ENCODE results near the gene FEZF2. TPM values are rescaled to one million over a fixed set of nuclear protein-coding genes. Genes with fewer than 3 reads are reported as not detected.

Gene FEZF2
- total RNA-seq = not detected
- long read RNA-seq = 0 reads

DNA sequence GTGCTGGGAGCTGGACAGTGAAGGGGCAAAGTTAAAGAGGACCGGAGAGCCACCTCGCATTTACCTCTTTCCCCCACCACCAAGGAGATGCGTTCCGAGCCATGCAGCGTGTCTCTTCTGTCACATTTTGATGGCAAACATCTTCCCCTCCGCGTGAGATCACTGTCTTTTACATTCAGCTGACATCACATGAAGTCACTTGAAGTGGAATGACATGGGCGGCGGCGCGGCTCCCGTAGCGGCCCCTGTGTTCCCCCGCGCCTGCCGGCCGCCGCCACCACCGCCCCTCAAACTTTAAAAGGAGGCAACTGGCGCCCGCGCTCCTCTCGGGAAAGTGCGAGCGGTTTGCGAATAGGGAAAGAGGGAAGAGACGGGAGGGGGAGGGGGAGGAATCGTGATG is at the start of gene FEZF2:
Gene FEZF2, minus strand, starts transcription at position 336 of the 400 bp plus-strand sequence. CDS start 682 bp downstream, outside the sequence.
- ATAC-seq (no peak), DNase-seq (ENCODE audit: missing footprints) (no peak)
- intact Hi-C loops (cut with DNase I) = no loop called here

DNA sequence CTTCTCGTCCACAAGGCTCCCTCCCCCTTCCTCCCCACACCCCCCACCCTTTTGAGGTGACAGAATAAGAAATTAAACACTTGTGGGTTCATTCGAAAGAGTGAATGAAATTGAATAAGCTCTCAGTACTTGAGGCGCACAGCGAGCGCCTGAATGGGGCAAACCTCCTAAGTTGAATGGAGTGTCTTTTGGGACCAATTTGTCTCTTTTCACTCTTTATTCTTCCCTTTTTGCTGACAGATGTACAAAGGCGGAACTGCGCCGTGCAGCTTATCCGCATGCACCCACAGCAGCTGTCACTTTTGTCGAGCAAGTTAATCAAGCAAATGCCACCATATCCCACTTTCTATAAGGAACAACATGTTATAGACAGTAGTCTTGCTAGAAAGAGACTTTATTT is 47.9 kb upstream of the FEZF2 start:
- intact Hi-C loops (cut with DNase I) = no loop called here
- ATAC-seq = no peak
- DNase-seq (ENCODE audit: missing footprints) = no peak

DNA sequence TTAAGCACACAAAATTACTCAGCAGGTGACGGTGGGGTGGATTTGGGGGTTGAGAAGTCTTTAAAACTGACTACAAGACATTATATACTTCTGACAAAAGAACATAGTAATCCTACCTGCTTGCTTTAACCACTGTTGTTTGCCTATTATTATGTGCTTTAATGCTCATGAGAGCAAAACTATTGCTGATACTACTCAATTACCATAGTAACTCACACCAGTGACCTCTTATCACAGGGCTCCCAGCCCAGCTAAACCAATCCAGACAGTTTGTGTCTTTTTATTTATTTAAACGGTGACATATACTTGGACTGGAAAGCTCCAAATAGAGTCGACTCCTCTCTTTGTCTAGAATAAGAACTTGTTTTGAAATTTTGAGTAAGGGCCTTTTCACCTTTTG is 42.8 kb upstream of the FEZF2 start:
- intact Hi-C loops (cut with DNase I) = no loop called here
- no peak for DNase-seq (ENCODE audit: missing footprints)
- ATAC-seq = no peak

DNA sequence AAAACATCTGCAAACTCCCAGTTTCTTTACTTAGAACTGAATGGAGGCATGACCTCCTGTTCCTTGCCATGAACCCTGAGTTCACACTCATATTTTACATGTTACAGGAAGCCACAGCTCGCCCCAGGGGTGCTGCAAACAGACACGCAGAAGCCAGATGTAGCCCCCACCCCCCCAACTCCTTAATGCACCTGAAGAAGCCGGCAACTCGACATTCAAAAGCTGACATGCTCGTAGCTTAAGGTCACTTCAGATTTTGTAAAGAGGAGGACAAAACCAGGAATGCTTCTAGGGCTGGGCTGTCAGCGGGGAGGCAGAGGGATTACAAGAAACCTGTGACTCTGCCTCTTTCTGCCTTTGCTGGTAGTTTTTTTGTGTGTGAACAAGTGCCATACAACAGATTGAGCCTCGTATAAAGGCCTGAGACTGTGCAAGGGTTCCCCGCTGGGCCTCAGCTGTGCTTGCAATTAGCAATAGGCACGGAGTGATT is 42.0 kb upstream of the FEZF2 start:
- no peak for DNase-seq (ENCODE audit: missing footprints)
- no peak for ATAC-seq
- intact Hi-C loops (cut with DNase I) = no loop called here

DNA sequence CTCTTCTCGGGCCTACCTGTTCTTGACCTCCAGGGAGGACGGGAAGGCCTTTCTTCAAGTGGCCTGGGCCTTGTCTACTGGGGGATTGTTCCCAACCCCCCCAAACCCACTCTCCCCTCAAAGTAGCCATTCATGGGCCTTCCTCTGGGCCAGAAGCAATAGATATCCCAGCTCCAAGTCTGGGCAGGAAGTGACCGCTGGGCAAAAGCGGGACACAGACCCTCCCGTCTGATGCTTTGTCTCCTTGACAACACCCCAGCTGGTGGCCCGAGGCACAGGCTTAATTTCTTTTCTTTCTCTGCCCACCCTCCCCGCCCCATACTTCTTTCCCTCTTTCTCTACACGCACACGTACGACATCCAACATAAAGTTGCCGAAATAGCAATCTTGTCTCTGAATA is 41.4 kb upstream of the FEZF2 start:
- ATAC-seq = no peak
- no peak for DNase-seq (ENCODE audit: missing footprints)
- intact Hi-C loops (cut with DNase I) = no loop called here

DNA sequence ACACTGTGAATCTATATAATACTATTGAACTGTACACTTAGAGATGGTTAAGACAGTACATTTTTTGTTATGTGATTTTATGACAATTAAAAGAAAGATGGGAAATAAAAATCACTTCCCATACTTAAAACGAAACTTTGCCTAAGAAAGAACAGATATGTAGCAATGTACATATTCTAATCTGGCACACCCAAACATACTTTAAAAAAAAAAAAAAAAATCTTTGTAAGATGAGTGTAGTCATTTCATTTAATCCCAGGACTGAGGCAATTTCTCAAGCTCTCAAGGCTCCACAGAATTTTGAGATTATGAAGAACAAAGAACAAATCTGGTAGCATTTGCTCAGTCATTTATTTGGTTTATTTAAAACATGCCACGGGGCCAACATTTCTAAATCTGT is 40.3 kb upstream of the FEZF2 start:
- ATAC-seq (no peak), DNase-seq (ENCODE audit: missing footprints) (no peak)
- intact Hi-C loops (cut with DNase I) = no loop called here

DNA sequence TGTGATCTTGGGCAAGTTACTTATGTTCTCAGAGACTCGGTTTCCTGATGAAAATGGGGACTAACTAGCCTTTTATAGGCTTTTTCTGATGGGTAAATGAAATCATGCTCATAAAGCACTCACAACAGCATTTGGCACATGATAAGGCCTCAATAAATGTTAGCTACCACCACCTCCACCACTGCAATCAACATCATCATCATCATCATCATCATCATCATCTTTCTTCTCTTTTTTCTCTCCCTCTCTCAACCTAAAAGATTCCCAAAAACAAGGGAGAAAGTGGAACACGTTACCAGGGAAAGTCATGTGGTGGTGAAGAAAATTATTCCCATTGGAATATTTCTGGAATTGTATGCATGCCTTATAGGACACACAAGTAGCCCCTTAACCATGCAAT is 33.6 kb upstream of the FEZF2 start:
- no peak for DNase-seq (ENCODE audit: missing footprints)

DNA sequence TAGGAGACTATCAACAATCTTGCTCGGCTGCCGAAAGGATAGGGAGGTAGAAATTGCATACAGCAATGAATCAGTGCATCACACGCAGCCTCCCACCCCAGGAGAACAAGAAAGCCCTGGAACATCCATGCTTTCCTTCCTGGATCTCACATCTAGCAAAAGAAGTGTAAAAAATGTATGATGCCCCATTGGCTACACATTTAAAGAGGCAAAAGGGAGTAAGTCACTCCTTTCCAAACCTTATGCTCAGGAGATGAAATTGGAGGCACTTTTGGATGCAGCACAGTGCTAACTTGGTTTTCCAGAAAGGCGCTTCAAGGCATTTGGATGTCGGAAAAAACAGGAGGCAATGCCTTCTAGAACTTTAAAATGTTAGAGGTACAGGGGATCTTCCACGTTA is 32.2 kb upstream of the FEZF2 start:
- ATAC-seq (no peak), DNase-seq (ENCODE audit: missing footprints) (no peak)
- intact Hi-C loops (cut with DNase I) = no loop called here

More for the DNA sequence above, 33.6 kb upstream of the FEZF2 start:
- no peak for ATAC-seq
- intact Hi-C loops (cut with DNase I) = no loop called here

DNA sequence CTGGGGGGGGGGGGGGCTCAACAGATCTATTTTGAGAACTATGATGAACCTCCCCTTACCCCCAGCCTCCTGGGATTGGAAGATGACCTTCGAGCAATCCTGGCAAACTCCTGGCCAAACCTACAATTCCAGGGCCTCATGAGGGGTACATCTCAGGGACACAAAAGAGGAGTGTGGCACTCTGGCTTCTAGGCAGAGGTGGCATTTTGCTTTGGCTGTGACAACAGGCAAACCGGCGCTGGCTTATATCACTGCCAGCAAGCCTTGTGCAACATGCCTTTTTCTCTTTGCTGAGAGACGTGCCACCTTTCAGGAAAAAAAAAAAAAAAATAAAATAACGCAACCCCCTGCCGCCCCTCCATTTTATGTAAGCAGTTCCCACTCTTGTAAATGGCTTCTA is 31.8 kb upstream of the FEZF2 start:
- intact Hi-C loops (cut with DNase I) = no loop called here
- ATAC-seq (no peak), DNase-seq (ENCODE audit: missing footprints) (no peak)

DNA sequence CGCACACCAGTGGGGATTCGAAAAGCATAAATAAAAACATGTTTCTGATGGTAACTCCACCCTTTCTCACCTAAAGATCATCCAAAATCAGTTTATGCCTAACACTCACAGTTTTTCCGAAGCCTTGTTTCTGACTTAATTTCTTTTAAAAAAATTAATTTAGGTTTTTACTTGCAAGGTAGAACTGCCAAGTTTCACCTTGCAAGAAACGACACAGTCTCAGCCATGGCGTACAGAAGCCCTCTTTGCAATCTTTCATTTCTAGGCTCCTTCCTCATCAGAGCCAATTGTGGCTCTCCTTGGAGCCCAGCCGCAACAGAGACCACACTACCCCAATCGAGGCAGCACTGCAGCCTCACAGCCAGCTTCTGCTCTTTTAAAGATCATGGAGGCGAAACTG is 31.0 kb upstream of the FEZF2 start:
- ATAC-seq (no peak), DNase-seq (ENCODE audit: missing footprints) (no peak)
- intact Hi-C loops (cut with DNase I) = no loop called here

DNA sequence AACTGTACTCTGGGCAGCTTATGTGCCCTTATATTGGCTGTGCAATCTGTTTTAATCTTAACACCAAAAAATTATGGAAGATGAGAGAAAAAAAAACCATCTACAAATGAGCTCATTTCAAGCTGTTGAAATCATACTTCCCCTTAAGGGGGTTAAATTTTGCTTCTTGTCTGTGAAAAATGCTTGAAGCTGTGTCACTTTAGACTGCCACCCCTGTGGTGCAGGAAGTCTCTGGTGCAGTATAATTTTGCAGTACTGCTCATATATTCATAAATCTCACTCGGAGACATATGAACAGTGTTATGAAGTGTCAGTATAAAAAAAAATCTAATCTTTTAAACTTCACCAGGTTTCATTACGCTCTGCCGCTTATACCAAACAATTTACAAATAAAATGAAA is 30.4 kb upstream of the FEZF2 start:
- DNase-seq (ENCODE audit: missing footprints) (no peak), ATAC-seq (no peak)
- intact Hi-C loops (cut with DNase I) = no loop called here

DNA sequence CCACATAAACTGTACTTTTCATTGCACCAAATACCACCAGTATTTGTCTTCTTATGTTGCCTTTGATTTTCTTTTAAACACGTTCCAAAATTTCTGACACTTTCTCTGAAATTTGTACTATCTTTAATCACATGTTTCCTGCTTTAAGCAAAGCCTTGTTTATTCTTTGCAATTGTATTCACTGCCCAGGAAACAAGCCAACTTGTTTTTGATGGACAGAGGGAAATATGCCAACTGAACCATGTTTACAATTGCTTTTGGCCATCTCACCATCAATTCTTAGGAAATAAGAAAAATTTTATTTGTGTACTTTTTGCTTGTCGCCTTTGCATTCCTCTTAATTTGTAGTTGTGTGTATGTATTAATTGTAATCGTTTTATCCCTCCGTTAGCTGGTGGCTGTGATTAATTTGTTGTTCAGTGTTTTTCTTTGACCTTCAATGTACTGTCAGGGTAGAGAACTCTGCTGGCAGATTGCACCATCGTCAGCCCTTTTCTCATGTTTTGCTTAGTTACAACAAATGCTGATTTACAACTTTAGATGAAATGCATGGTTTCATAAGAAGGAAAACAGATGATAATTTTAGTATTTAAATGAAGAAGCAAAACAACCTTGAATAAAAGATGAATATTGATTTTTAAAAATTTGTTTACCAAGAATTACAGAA is 19.4 kb upstream of the FEZF2 start:
- intact Hi-C loops (cut with DNase I) = no loop called here
- ATAC-seq = no peak
- DNase-seq (ENCODE audit: missing footprints) = no peak

DNA sequence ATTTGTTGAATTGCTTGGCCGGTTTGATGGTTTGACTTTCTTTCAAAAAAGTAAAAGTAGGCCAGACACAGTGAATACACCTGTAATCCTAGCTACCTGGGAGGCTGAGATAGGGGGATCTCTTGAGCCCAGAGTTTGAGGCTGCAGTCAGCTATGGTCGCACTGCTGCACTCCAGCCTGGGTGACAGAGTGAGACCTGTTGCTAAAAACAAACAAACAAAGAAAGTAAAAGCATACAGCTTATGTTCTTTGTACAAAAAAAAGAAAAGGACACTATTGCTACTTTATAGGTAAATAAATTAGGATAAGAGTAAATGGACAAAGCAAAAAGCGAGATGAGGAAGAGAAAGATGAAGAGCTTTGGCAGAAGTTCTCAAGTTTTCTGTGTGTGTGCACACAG is 13.9 kb upstream of the FEZF2 start:
- intact Hi-C loops (cut with DNase I) = no loop called here
- ATAC-seq (no peak), DNase-seq (ENCODE audit: missing footprints) (no peak)

DNA sequence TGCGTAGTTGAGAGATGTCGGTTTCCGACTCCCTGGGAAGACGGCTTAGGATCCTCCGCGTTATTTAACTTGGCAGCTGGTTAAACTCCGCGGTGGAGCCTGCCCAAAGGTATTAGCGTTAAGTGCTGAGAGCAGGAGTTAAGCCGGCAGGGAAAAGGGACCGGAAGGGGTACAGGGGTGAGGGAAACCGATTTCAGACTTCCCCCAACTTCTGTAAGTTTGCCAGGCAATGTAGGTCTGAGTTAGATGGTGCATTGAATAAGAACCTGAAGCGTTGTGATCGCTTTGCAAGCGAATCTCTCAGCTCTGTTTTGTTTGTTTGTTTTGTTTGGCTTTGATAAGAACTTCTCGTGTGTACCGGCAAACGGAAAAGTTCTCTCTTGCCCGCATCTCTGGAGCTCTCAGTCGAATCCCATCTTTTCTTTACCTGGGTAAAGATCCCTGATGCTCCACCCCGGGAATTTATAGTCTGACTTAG is 6.0 kb upstream of the FEZF2 start:
- intact Hi-C loops (cut with DNase I) = no loop called here
- ATAC-seq (no peak), DNase-seq (ENCODE audit: missing footprints) (no peak)

DNA sequence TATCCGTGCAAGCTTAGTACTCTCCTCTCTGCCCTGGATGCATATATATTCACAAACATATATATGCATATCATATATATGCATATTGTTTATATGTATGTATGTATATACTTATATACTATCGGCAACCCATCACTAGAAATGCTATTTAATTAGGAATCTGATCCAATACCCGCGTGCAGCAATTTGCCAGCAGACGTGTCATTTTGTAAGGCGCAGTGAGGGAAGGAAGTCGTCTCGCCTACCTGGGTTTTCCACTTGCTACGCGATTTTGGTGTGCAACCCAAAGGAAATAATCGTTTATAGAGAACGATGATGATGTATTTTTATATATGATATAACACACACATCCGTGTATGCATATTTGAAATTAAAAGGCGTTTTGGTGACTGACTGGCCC is 5.6 kb upstream of the FEZF2 start:
- no peak for DNase-seq (ENCODE audit: missing footprints)
- intact Hi-C loops (cut with DNase I) = no loop called here
- ATAC-seq = no peak

DNA sequence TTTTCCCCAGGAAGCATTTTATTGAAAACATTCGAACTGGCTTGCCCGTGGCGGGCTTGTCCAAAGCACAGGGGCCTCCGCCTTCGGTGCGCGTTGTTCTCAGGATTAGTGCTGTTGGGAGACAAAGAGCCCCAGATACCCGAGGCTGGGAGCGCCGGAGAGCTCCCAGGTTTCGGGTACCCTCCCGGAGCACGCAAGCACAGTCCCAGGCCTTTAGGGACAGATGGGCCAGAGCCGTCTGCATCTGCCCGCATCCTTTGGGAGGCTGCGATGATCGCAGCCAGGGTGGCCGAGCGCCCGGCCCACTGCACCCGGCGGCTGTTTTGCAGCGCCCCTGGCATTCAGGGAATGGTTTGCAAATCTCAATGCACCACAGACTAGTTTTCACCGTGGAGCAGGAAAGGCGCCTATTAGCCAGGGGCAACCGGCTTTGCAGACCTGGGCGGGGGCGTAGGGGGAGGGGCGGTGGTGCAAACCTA is 5.0 kb upstream of the FEZF2 start:
- intact Hi-C loops (cut with DNase I) = no loop called here
- ATAC-seq (no peak), DNase-seq (ENCODE audit: missing footprints) (no peak)

DNA sequence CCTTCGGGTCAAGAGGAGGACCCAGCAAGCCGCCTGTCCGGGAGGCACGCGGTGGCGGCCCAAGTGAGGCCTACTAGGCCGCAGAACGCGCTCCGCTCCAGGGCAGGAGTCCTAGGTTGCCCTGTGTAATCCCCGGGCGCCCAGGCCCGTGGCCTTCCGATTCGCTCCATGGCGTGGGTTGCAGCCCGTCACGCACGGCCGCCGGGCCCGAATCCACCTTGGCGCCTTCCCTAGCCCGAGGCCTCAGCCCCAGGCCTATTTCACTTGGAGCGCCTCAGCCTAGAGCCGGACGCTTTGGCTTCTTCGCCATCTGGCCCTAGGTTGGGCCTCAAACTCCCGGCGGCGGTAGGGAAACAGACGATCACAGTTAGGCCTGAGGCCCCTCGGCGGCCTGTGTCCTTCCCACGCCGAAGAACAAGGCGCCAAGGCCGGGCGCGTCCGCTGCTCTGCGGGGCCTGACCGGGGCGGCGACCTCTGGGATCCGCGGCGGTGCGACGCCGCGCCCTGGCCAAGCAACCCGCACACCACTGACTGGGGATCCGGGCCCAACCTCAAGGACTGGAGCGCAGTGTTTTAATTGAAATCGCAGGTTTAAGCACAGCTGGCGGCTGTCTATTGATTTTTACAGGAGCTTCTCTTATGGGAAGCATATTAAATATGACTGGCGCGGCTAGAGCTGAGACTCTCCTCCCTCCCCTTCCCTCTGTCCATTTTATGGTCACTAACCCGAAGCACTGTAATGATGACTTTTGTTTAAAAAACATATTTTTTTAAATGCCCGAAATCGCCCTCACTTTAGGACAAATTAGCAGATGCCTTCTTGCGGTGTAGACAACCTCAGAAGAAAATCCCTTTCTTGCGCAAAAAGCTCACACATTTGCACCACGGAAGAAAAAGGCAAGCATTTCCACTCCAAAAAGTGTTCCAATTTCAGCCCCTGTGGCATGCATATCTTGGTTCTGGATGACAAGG is 3.8 kb upstream of the FEZF2 start:
- DNase-seq (ENCODE audit: missing footprints) (no peak), ATAC-seq (no peak)
- intact Hi-C loops (cut with DNase I) = no loop called here

DNA sequence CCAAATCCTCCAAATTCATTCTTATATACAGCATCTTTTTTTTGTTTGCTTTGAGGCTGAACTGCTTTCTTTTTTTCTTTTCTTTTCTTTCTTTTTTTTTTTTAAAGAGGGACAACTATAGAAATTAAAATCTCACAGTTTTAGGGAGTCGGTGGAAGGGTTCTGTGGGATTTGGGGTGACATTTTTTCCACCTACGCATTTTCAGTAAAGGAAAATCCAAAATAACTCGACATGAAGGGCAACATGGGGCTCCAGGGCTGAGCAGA is 3.0 kb upstream of the FEZF2 start:
- ATAC-seq (no peak), DNase-seq (ENCODE audit: missing footprints) (no peak)
- intact Hi-C loops (cut with DNase I) = no loop called here

DNA sequence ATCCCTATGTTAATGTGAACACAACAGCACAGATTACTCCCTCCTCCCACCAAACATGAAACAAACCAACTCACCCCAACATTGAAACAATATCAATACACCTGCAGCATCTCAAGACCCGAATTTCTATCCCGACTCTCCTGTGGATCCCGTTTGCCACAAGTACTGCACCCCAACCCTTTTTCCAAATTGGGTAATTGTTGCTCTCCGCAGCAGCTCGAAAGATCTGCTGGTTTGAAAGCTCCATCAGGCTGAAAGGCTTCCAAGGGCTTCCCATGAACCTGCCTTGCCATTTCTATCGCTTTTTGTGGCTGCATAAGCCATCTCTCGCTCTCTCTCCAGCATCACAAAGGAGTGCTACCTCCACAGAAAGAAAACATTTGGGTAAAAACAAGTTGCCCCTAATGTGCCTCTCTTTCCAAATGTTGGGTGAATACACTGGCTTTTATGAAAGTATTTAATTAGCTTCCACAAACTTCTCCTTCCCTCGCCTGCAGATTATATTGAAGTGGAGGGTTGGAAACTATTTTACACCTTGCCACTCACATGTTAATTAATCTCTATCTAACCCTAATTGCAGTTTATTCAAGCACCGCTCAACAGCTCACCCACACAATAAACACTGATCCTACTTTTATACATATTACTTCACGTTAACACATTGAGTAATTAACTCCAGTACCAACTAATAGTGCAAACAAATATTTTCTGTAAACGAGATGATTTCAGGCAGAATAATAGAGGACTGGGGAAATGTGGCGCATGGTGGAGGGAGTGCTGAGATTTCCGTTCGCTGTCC is 2.5 kb upstream of the FEZF2 start:
- ATAC-seq = no peak

More for the DNA sequence above, 2.5 kb upstream of the FEZF2 start:
- no peak for DNase-seq (ENCODE audit: missing footprints)
- intact Hi-C loops (cut with DNase I) = no loop called here

Data from Right ventricle myocardium inferior (tissue), 1 donor.